ENCODE data around the gene MUC5AC. TPM values are rescaled to one million over a fixed set of nuclear protein-coding genes. Genes with fewer than 3 reads are reported as not detected.
A peak's percentile ranks its signal among the peaks of the same experiment; 100 is the strongest.

The MUC5AC gene
- total and polyA plus RNA-seq, 7 donors = 0.02 TPM; not detected in 6

DNA sequence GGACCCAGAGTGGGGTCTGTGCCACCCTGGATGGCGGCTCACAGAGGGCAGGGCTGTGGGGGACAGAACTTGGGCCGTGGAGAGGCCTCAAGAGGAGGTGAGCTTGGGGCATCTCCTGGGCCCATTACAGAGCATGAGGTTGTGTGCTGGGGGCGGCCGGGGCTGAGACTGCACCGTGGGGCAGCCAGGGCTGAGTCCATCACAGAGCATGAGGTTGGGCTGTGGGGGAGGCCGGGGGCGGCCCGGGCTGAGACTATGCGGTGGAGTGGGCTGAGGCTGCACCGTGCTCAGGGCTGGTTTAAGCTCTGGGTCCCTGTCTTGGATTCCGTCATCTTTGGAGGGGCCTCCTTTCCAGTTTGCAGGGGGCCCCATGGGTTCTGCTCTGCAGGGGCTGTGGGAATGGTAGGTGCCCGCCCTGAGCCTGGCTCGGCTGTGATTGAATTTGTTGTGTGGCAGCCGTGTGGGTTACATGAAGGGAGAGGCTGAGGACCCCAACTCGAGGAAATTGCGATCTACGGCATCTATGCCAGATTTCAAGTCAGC lies 38.1 kb upstream of the MUC5AC start:
- 75 to 80% (median 79%) methylated on average over 17 of the region's 17 CpGs for WGBS, 3 donors
- no peaks in the 10 kb centered on the region for H3K9me3 ChIP-seq
- TF ChIP-seq, protein P1, sequence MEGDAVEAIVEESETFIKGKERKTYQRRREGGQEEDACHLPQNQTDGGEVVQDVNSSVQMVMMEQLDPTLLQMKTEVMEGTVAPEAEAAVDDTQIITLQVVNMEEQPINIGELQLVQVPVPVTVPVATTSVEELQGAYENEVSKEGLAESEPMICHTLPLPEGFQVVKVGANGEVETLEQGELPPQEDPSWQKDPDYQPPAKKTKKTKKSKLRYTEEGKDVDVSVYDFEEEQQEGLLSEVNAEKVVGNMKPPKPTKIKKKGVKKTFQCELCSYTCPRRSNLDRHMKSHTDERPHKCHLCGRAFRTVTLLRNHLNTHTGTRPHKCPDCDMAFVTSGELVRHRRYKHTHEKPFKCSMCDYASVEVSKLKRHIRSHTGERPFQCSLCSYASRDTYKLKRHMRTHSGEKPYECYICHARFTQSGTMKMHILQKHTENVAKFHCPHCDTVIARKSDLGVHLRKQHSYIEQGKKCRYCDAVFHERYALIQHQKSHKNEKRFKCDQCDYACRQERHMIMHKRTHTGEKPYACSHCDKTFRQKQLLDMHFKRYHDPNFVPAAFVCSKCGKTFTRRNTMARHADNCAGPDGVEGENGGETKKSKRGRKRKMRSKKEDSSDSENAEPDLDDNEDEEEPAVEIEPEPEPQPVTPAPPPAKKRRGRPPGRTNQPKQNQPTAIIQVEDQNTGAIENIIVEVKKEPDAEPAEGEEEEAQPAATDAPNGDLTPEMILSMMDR (IDR thresholded peaks at IDR 0.05) = no peak
- H3K4me3 ChIP-seq = no peak overlapping the region
- no peaks in the 10 kb centered on the region for H3K36me3 ChIP-seq (ENCODE audit: insufficient read depth in 1 of 2, low read depth in 1 of 2)
- intact Hi-C loops (cut with DNase I) = no loop called here
- H3K27ac ChIP-seq = no peak overlapping the region
- DNase-seq (no peak), ATAC-seq (no peak)
- H3K4me1 ChIP-seq = no peaks in the 10 kb centered on the region
- peaks cover 0 to 37% (median 4%) of the 10 kb centered on the region in 3 donors for H3K27me3 ChIP-seq (ENCODE audit: insufficient read depth in 3 of 3, low read length in 2 of 3)

DNA sequence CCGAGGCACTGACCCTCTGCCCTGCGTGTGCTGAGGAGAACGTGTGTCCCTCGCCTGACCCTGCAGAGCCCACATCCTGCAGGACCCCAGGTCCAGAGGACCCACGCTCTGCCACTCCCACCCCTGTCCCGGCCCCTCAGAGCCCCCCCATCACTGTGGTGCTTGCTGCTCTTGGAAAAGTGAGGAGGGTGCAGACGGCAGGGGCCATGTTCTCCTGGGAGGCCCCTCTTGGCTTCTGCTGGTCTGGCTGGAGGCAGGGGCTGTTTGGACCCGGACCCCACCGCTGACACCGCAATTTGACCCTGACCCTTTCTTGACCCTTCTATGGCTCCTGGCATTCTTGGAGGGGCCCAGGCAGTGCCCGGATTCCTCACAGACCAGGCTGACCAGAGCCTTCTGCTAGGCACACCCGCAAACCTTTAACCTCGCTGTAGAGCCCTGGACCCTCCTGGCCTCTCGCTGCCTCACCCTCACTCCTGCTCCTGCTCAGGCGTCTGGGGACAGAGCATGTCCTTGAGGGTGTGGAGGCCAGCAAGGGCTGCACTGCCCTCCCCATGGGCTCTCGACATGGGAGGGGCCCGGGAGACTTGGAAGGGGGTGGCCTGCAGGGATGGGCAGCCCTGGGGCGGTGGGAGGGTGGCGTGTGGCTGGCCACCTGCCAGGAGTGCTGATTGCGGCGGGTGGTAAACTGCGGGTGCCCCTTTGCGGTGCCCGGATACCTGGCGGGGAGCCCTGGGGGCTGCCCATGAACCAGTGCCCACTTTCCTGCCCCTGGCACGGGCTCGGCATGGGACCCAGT lies 37.0 kb upstream of the MUC5AC start:
- peak; percentile 8 to 30 for DNase-seq
- Histone ChIP-seq H3K27ac (no peak overlapping the region), H3K27me3 (ENCODE audit: insufficient read depth in 3 of 3, low read length in 2 of 3) (peaks cover 0 to 36% (median 4%) of the 10 kb centered on the region in 3 donors), H3K36me3 (ENCODE audit: insufficient read depth in 1 of 2, low read depth in 1 of 2) (no peaks in the 10 kb centered on the region), H3K4me1 (no peaks in the 10 kb centered on the region), H3K4me3 (no peak overlapping the region), H3K9me3 (no peaks in the 10 kb centered on the region)
- TF ChIP-seq, protein P1 (IDR thresholded peaks at IDR 0.05) = no peak
- no peak for ATAC-seq
- intact Hi-C loops (cut with DNase I) = no loop called here
- WGBS, 3 donors = 62 to 70% (median 68%) methylated on average over 19 to 27 of the region's 27 CpGs

- Histone ChIP-seq H3K27me3 (ENCODE audit: insufficient read depth in 3 of 3, low read length in 2 of 3) (peaks cover 0 to 35% (median 4%) of the 10 kb centered on the region in 3 donors), H3K4me1 (no peaks in the 10 kb centered on the region), H3K36me3 (ENCODE audit: insufficient read depth in 1 of 2, low read depth in 1 of 2) (no peaks in the 10 kb centered on the region), H3K9me3 (no peaks in the 10 kb centered on the region), H3K4me3 (no peak overlapping the region), H3K27ac (no peak overlapping the region)
- intact Hi-C loops (cut with DNase I) = no loop called here
- TF ChIP-seq, protein P1 (IDR thresholded peaks at IDR 0.05) = no peak
- 86 to 89% (median 88%) methylated on average over 15 to 19 of the region's 19 CpGs for WGBS, 3 donors
- no peak for DNase-seq
- no peak for ATAC-seq
These were observed 36.4 kb upstream of the MUC5AC start for GRCh38 chr11:1121331-1121812.

- WGBS, 3 donors = 51 to 53% (median 51%) methylated on average over 28 of the region's 28 CpGs
- intact Hi-C loops (cut with DNase I) = no loop called here
- Histone ChIP-seq H3K4me3 (no peak overlapping the region), H3K27ac (no peak overlapping the region), H3K9me3 (no peaks in the 10 kb centered on the region), H3K36me3 (ENCODE audit: insufficient read depth in 1 of 2, low read depth in 1 of 2) (no peaks in the 10 kb centered on the region), H3K4me1 (no peaks in the 10 kb centered on the region), H3K27me3 (ENCODE audit: insufficient read depth in 3 of 3, low read length in 2 of 3) (peaks cover 0 to 40% (median 4%) of the 10 kb centered on the region in 3 donors)
- peak in 1 of 2 donors; percentile 49 for DNase-seq
- TF ChIP-seq, protein P1 (IDR thresholded peaks at IDR 0.05) = no peak
- ATAC-seq = peak in 1 of 4 donors; percentile 29
These were observed 35.7 kb upstream of the MUC5AC start for GRCh38 chr11:1121813-1122663.
